ENCODE measurements around the gene AGFG1.
"Not testable (repeated sequence)": the region's sequence is repeated elsewhere in the genome, so short reads cannot be mapped to it uniquely, and the experiment has no call there.

AGFG1 gene

DNA sequence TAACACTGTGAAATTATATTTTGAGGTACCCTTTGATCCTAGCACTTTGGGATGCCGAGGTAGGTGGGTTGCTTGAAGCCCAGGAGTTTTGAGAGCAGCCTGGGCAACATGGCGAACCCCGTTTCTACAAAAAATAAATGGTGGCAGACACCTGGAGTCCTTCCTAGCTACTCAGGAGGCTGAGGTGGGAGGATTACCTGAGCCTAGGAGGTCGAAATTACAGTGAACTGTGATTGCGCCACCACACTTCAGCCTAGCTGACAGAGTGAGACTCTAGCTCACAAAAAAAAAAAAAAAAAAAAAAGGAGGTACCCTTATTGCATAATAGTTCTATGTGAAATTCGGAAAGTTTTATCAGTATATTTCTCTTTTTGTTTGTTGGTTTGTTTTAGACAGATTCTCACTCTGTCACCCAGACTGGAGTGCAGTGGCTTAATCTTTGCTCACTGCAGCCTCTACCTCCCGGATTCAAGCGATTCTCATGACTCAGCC is 67.6 kb downstream of the AGFG1 start:
- H3K4me3 ChIP-seq (ENCODE audit: low read depth in 1 of 2, low read length in 1 of 2): no peak overlapping the region
- no peaks in the 10 kb centered on the region for H3K27me3 ChIP-seq
- TF ChIP-seq, protein P1, sequence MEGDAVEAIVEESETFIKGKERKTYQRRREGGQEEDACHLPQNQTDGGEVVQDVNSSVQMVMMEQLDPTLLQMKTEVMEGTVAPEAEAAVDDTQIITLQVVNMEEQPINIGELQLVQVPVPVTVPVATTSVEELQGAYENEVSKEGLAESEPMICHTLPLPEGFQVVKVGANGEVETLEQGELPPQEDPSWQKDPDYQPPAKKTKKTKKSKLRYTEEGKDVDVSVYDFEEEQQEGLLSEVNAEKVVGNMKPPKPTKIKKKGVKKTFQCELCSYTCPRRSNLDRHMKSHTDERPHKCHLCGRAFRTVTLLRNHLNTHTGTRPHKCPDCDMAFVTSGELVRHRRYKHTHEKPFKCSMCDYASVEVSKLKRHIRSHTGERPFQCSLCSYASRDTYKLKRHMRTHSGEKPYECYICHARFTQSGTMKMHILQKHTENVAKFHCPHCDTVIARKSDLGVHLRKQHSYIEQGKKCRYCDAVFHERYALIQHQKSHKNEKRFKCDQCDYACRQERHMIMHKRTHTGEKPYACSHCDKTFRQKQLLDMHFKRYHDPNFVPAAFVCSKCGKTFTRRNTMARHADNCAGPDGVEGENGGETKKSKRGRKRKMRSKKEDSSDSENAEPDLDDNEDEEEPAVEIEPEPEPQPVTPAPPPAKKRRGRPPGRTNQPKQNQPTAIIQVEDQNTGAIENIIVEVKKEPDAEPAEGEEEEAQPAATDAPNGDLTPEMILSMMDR (IDR thresholded peaks at IDR 0.05): no peak
- H3K27ac ChIP-seq: no peak overlapping the region
- H3K4me1 ChIP-seq (ENCODE audit: control insufficient read depth in 1 of 2, insufficient read depth in 1 of 2, low read depth in 1 of 2, low read length in 1 of 2): no peaks in the 10 kb centered on the region
- no peaks in the 10 kb centered on the region for H3K9me3 ChIP-seq
- H3K36me3 ChIP-seq: peaks cover 62% of the 10 kb centered on the region

DNA sequence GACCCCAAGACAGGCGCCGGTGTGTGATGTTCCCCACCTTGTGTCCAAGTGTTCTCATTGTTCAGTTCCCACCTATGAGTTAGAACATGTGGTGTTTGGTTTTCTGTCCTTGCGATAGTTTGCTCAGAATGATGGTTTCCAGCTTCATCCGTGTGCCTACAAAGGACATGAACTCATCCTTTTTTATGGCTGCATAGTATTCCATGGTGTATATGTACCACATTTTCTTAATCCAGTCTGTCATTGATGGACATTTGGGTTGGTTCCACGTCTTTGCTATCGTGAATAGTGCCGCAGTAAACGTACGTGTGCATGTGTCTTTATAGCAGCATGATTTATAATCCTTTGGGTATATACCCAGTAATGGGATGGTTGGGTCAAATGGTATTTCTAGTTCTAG is 68.4 kb downstream of the AGFG1 start:
- not testable (repeated sequence) for H3K27me3 ChIP-seq; H3K27ac ChIP-seq; H3K4me3 ChIP-seq (ENCODE audit: low read depth in 1 of 2, low read length in 1 of 2); H3K9me3 ChIP-seq; H3K4me1 ChIP-seq (ENCODE audit: control insufficient read depth in 1 of 2, insufficient read depth in 1 of 2, low read depth in 1 of 2, low read length in 1 of 2)
- peaks cover 57% of the 10 kb centered on the region for H3K36me3 ChIP-seq

DNA sequence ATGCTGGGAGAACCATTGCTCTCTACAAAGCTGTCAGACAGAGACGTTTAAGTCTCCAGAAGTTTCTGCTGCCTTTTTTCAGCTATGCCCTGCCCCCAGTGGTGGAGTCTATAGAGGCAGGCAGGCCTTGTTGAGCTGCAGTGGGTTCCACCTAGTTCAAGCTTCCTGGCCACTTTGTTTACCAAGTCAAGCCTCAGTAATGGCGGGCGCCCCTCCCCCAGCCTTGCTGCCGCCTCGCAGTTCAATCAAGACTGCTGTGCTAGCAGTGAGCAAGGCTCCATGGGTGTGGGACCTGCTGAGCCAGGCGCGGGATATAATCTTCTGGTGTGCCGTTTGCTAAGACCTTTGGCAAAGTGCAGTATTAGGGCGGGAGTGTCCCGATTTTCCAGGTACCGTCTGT is 74.0 kb downstream of the AGFG1 start:
- H3K4me1 ChIP-seq (ENCODE audit: control insufficient read depth in 1 of 2, insufficient read depth in 1 of 2, low read depth in 1 of 2, low read length in 1 of 2): no peaks in the 10 kb centered on the region
- H3K4me3 ChIP-seq (ENCODE audit: low read depth in 1 of 2, low read length in 1 of 2): no peak overlapping the region
- TF ChIP-seq, protein P1 (IDR thresholded peaks at IDR 0.05): no peak
- no peak overlapping the region for H3K27ac ChIP-seq
- H3K27me3 ChIP-seq: no peaks in the 10 kb centered on the region
- H3K9me3 ChIP-seq: no peaks in the 10 kb centered on the region
- peaks cover 50% of the 10 kb centered on the region for H3K36me3 ChIP-seq

DNA sequence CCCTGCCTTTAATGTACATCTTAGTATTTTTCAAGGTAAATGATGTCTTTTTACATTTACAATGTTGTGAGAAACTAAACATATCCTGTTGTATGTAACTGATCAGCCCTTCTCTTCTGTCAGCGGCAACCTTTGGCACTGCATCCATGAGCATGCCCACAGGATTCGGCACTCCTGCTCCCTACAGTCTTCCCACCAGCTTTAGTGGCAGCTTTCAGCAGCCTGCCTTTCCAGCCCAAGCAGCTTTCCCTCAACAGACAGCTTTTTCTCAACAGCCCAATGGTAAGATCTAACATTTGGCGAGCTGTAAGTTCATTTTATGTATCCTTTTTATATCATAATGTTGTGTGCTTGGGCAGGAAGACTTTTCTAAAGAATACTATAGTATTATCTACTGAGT is 79.9 kb downstream of the AGFG1 start:
- Histone ChIP-seq H3K27ac (no peak overlapping the region), H3K4me1 (ENCODE audit: control insufficient read depth in 1 of 2, insufficient read depth in 1 of 2, low read depth in 1 of 2, low read length in 1 of 2) (no peaks in the 10 kb centered on the region), H3K36me3 (peaks cover 88% of the 10 kb centered on the region), H3K9me3 (no peaks in the 10 kb centered on the region), H3K4me3 (ENCODE audit: low read depth in 1 of 2, low read length in 1 of 2) (no peak overlapping the region), H3K27me3 (no peaks in the 10 kb centered on the region)
- TF ChIP-seq, protein P1 (IDR thresholded peaks at IDR 0.05): no peak

DNA sequence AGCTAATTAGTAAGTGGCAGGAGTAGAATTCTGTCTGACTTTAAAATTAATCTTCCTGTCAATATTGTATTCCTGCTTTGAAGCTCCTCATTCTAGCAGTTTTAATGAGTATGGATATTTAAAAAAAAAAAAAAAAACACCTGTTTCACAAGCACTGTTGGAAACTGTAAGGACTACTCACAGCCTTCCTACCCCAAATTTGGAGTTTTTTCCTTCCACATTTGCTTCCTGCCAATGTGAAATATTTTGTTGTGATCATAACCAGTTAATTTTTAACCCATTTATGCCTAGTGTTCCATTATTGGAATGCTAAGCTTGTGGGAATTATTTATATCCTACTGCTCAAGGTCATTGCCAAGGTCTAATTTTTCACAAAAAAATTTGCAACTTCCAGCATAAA is 90.6 kb downstream of the AGFG1 start:
- Histone ChIP-seq H3K4me1 (ENCODE audit: control insufficient read depth in 1 of 2, insufficient read depth in 1 of 2, low read depth in 1 of 2, low read length in 1 of 2) (no peaks in the 10 kb centered on the region), H3K9me3 (no peaks in the 10 kb centered on the region), H3K27me3 (no peaks in the 10 kb centered on the region), H3K27ac (no peak overlapping the region), H3K36me3 (peaks cover 21% of the 10 kb centered on the region), H3K4me3 (ENCODE audit: low read depth in 1 of 2, low read length in 1 of 2) (no peak overlapping the region)
- TF ChIP-seq, protein P1 (IDR thresholded peaks at IDR 0.05): no peak

DNA sequence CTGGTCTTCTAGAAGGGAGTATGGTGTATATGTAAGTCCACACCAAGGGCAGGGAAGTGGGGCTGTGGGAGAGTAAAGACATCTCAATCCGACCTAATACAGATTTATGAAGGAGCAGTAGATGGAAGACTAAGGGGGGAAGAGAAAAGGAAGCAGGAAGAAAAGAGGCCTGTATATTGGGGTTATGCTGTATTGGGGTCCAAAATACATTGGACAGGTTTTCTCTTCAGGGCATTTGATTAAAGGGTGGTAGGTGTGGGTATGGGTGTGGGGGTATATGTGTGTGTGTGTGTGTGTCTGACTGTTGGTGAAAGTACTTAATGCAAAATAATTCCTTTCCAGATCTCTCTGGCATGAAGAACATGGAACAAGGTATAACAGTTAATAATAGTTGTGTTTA is 93.1 kb downstream of the AGFG1 start:
- peaks cover 7% of the 10 kb centered on the region for H3K36me3 ChIP-seq
- no peaks in the 10 kb centered on the region for H3K27me3 ChIP-seq
- no peaks in the 10 kb centered on the region for H3K9me3 ChIP-seq
- TF ChIP-seq, protein P1 (IDR thresholded peaks at IDR 0.05): no peak
- H3K27ac ChIP-seq: no peak overlapping the region
- no peak overlapping the region for H3K4me3 ChIP-seq (ENCODE audit: low read depth in 1 of 2, low read length in 1 of 2)
- H3K4me1 ChIP-seq (ENCODE audit: control insufficient read depth in 1 of 2, insufficient read depth in 1 of 2, low read depth in 1 of 2, low read length in 1 of 2): no peaks in the 10 kb centered on the region

Data from neutrophil (primary cell).